Coronary artery (tissue), 2 donors: ENCODE results near the gene STAG2.
"Not testable (repeated sequence)": the region's sequence is repeated elsewhere in the genome, so short reads cannot be mapped to it uniquely, and the experiment has no call there.

Experiments used
- DNase-seq: peaks from one replicate; pipeline ENCODE4 v3.0.0-alpha.2; 2017; ENCODE audit warnings: low spot score
- H3K27ac ChIP-seq, 2 donors: fragments of 200-600 bp; sonication (generic); one replicate each; pipeline ENCODE4 v1.5.1; 2016 to 2019
- H3K4me3 ChIP-seq: fragments of 200-600 bp; sonication (generic); 2 replicates; pipeline ENCODE4 v1.5.1; 2016; ENCODE audit warnings: mild to moderate bottlenecking, moderate library complexity
- CTCF ChIP-seq: fragments of 200-600 bp; sonication (generic); IDR thresholded peaks from one replicate; pipeline ENCODE4 v1.5.1; 2019; ENCODE audit warnings: antibody characterized with exemption

STAG2 gene

DNA sequence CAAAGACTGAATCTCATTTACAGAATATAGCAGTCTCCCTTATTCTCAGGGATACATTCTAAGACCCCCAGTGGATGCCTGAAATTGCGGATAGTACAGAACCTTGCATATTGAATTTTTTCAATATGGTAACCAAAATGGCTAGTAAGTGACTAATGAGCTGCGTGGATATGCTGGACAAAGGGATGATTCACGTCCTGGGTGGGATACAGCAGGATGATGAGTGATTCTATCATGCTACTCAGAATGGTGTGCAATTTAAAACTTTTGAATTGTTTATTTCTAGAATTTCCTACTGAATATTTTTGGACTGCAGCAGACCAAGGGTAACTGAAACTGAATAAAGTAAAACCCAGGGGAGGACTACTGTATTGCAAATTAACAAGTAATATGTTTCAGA, 66.7 kb downstream of the STAG2 start:
- Histone ChIP-seq H3K4me3 (no peak overlapping the region), H3K27ac (no peak overlapping the region)
- TF ChIP-seq CTCF, result no peak
- DNase-seq, result no peak

DNA sequence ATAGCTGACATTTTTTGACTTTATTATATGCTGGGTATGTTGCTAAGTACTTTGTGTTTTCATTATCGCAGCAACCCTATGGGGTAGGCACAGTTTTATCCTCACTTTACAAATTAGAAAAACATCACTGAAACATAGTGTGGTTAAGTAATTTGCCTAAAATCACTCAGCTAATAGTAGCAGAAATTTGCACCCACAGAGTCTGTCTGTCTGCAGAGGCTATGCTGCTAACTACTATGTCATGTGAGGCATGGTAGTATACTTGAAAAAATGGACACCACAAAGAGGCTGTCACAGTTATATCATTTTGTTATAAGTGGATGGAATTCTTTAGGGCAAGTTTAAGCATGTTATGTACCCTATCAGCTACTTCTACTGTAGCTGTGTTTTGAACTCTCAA, 69.0 kb downstream of the STAG2 start:
- TF ChIP-seq CTCF, result no peak
- Histone ChIP-seq H3K4me3 (no peak overlapping the region), H3K27ac (no peak overlapping the region)
- no peak for DNase-seq

- DNase-seq, result no peak
- no peak for TF ChIP-seq CTCF
- no peak overlapping the region for H3K27ac ChIP-seq
- H3K4me3 ChIP-seq, result no peak overlapping the region
Observed at GRCh38 chrX:124033821-124034220, 72.3 kb downstream of the STAG2 start.

DNA sequence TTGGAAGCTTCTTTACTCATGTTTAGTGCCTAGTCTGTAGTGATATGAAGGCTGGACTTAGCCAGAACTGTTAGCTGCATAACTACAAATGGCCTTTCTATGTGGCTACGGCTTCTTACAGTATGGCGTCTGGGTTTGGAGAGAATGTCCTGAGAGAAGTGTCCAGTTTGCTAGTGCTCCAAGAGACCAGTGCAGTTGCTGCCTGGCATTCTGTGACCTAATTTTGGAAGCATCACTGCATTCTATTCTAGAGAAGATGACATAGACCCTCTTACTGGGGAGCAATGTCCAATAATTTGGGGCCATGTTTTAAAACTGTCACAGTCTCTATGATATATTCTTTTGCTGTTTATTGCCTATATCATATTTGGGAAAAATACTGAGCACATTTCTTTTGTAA, 74.2 kb downstream of the STAG2 start:
- H3K27ac ChIP-seq, result no peak overlapping the region
- TF ChIP-seq CTCF, result no peak
- H3K4me3 ChIP-seq, result no peak overlapping the region
- DNase-seq, result no peak

GRCh38 chrX:124042042-124042441, 80.5 kb downstream of the STAG2 start:
- no peak for TF ChIP-seq CTCF
- no peak overlapping the region for H3K27ac ChIP-seq
- DNase-seq, result no peak
- H3K4me3 ChIP-seq, result no peak overlapping the region

- Histone ChIP-seq H3K4me3 (no peak overlapping the region), H3K27ac (no peak overlapping the region)
- no peak for TF ChIP-seq CTCF
- DNase-seq, result no peak
Observed at GRCh38 chrX:124045109-124045508, 83.6 kb downstream of the STAG2 start.

- H3K27ac ChIP-seq, DNase-seq: not testable (repeated sequence)
Observed at GRCh38 chrX:124084417-124084816, 122.9 kb downstream of the STAG2 start.

GRCh38 chrX:124085063-124085462, 123.6 kb downstream of the STAG2 start:
- no peak for DNase-seq
- H3K27ac ChIP-seq, result no peak overlapping the region
- no peak overlapping the region for H3K4me3 ChIP-seq
- no peak for TF ChIP-seq CTCF

More at GRCh38 chrX:124084417-124084816, 122.9 kb downstream of the STAG2 start:
- not testable (repeated sequence) for H3K4me3 ChIP-seq
